ENCODE results near the gene PPOX. TPM values are rescaled to one million over a fixed set of nuclear protein-coding genes. Genes with fewer than 3 reads are reported as not detected.

Gene PPOX
- total RNA-seq, 1 experiment from 2014 or later: 23.1 TPM

GRCh38 chr1:161176468-161177111 lies 10.4 kb downstream of the PPOX start:
- H3K9me3 ChIP-seq (ENCODE audit: insufficient read depth, low read depth): no peaks in the 10 kb centered on the region
- BruUV-seq (replicated peaks): no TSS peak
- no peak for TF ChIP-seq EZH2 (IDR thresholded peaks at IDR 0.05; ENCODE audit: low read depth)
- TF ChIP-seq, protein P1, sequence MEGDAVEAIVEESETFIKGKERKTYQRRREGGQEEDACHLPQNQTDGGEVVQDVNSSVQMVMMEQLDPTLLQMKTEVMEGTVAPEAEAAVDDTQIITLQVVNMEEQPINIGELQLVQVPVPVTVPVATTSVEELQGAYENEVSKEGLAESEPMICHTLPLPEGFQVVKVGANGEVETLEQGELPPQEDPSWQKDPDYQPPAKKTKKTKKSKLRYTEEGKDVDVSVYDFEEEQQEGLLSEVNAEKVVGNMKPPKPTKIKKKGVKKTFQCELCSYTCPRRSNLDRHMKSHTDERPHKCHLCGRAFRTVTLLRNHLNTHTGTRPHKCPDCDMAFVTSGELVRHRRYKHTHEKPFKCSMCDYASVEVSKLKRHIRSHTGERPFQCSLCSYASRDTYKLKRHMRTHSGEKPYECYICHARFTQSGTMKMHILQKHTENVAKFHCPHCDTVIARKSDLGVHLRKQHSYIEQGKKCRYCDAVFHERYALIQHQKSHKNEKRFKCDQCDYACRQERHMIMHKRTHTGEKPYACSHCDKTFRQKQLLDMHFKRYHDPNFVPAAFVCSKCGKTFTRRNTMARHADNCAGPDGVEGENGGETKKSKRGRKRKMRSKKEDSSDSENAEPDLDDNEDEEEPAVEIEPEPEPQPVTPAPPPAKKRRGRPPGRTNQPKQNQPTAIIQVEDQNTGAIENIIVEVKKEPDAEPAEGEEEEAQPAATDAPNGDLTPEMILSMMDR (conservative IDR thresholded peaks at IDR 0.05): no peak
- peaks cover 11% of the 10 kb centered on the region for H3K36me3 ChIP-seq (ENCODE audit: low read depth)
- DNase-seq: no peak
- POLR2A ChIA-PET (ENCODE audit: unreplicated experiment): interaction anchor here (0.6 to 0.7 kb wide), 5 partner anchors 11 to 504 kb away, joined by 3 to 29 read pairs (median 4); partner anchors contain the start of genes DEDD and PPOX
- no peaks in the 10 kb centered on the region for H3K27me3 ChIP-seq (ENCODE audit: insufficient read depth, low read depth)
- peak overlapping the region; percentile 83 for H3K4me3 ChIP-seq
- no peaks in the 10 kb centered on the region for H3K9me2 ChIP-seq (ENCODE audit: insufficient read depth)
- H3K27ac ChIP-seq: peak overlapping the region; percentile 61; the same call in 1 of the 2 replicates
- intact Hi-C loops (cut with micrococcal nuclease; ENCODE audit: unreplicated experiment): loop anchor here (1.0 kb wide), 1 partner anchor 43 kb away; no protein-coding TSS in a partner anchor
- peaks cover 13% of the 10 kb centered on the region; the same call in 1 of the 2 replicates for H3F3A ChIP-seq (ENCODE audit: insufficient read depth, low read depth)
- no peaks in the 10 kb centered on the region for H4K20me1 ChIP-seq (ENCODE audit: insufficient read depth)
- H3K4me1 ChIP-seq (replicated peaks; ENCODE audit: insufficient read depth): peaks cover 15% of the 10 kb centered on the region
- H3K4me2 ChIP-seq: peak overlapping the region; percentile 85
- H2AFZ ChIP-seq: peak overlapping the region; percentile 94
- CTCF ChIA-PET: interaction anchor here (0.5 to 0.6 kb wide), 2 partner anchors 12 to 179 kb away, joined by 3 to 13 read pairs; no protein-coding TSS in a partner anchor
- H3K79me2 ChIP-seq (ENCODE audit: low read depth): peaks cover 14% of the 10 kb centered on the region

DNA sequence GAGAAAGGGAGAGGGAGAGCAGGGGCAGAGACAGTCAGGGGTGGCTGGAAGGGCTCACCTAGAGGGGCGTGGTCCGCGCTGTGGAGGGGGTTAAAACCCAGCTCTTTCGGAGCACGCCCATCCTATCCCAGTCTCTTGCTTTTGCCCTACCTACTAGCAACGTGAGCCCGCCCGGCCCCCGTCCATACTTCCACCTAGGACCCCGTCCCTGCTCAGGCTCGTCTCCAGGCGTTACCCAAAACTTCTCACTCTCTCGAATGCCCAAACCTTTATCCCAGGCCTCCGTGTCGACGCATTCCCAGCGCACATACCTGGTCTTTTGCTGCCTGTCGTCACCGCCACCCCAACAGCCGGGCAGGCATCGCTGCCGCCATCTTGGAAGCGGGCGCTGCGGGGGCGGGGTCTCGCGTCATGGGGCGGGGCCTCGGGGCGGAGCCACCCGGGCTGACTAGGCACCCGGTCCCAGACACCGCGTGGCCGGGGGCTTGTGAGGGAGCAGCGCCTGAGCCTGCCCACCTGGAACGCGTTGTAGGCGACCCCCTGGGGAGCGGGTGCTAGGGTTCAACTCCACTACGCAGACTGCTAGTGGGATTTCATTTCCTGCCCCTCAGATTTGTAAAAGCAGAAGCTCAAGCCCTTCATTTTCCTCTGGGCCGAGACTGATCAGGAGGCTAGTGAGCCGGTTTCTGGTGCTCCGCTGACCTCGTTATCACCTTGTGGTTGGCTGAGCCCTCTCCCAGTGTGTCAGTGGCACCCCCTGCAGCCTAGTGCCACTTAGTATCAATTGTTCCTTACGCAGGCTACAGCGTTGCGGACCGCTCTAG lies 11.1 kb downstream of the PPOX start, which contains the start of gene B4GALT3:
TSS of gene B4GALT3 (minus strand) at position 396 of the 824 bp plus-strand sequence. CDS start 1,447 bp downstream, outside the sequence.
- intact Hi-C loops (cut with micrococcal nuclease; ENCODE audit: unreplicated experiment): loop anchor here (1.0 kb wide), 1 partner anchor 44 kb away; no protein-coding TSS in a partner anchor
- Histone ChIP-seq H2AFZ (peak within 1 kb of the TSS; percentile 94), H3K9me3 (ENCODE audit: insufficient read depth, low read depth) (no peaks in the 10 kb centered on the region), H3K4me1 (replicated peaks; ENCODE audit: insufficient read depth) (peaks cover 19% of the 10 kb centered on the region), H3K27me3 (ENCODE audit: insufficient read depth, low read depth) (no peaks in the 10 kb centered on the region), H3K4me3 (peak within 1 kb of the TSS; percentile 83), H3F3A (ENCODE audit: insufficient read depth, low read depth) (peaks cover 13% of the 10 kb centered on the region; the same call in 1 of the 2 replicates), H3K4me2 (peak within 1 kb of the TSS; percentile 85), H4K20me1 (ENCODE audit: insufficient read depth) (no peaks in the 10 kb centered on the region), H3K27ac (peak within 1 kb of the TSS; percentile 61), H3K79me2 (ENCODE audit: low read depth) (peaks cover 14% of the 10 kb centered on the region), H3K36me3 (ENCODE audit: low read depth) (peaks cover 11% of the 10 kb centered on the region), H3K9me2 (ENCODE audit: insufficient read depth) (no peaks in the 10 kb centered on the region)
- POLR2A ChIA-PET (ENCODE audit: unreplicated experiment): interaction anchor here (0.6 to 0.7 kb wide), 4 partner anchors 11 to 504 kb away, joined by 3 to 29 read pairs (median 5); partner anchors contain the start of genes DEDD and PPOX
- TSS peak; percentile 92 for BruUV-seq (replicated peaks)
- TF ChIP-seq, protein P1 (conservative IDR thresholded peaks at IDR 0.05): peak; percentile 49; the same call in 1 of the 2 replicates
- TF ChIP-seq EZH2 (IDR thresholded peaks at IDR 0.05; ENCODE audit: low read depth): no peak
- CTCF ChIA-PET: interaction anchor here (0.6 kb wide), 1 partner anchor 180 kb away, joined by 13 read pairs; no protein-coding TSS in a partner anchor
- DNase-seq: peak; percentile 64 to 91

DNA sequence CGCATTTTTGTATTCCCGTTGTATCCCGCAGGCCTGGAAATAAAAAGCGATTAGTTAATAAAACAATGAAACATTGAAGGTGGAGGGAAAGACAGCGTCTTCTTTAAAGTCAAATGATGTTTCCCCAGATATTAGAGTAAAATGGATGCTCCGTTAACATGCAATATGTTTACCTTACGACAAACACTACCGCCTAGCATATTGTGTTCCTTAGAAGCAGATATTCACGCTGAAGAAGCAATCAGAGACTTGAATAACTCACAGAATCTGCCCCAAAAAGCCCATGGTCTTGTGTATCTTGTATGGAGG lies 11.7 kb downstream of the PPOX start:
- intact Hi-C loops (cut with micrococcal nuclease; ENCODE audit: unreplicated experiment): loop anchor here (1.0 kb wide), 1 partner anchor 45 kb away; no protein-coding TSS in a partner anchor
- Histone ChIP-seq H3K27ac (peak overlapping the region; percentile 61), H3K4me1 (replicated peaks; ENCODE audit: insufficient read depth) (peaks cover 25% of the 10 kb centered on the region), H3K9me3 (ENCODE audit: insufficient read depth, low read depth) (no peaks in the 10 kb centered on the region), H3K79me2 (ENCODE audit: low read depth) (peaks cover 14% of the 10 kb centered on the region), H3K4me3 (peak overlapping the region; percentile 83), H3K36me3 (ENCODE audit: low read depth) (peaks cover 6% of the 10 kb centered on the region), H3K27me3 (ENCODE audit: insufficient read depth, low read depth) (no peaks in the 10 kb centered on the region), H2AFZ (peak overlapping the region; percentile 94), H3K4me2 (peak overlapping the region; percentile 85), H3K9me2 (ENCODE audit: insufficient read depth) (no peaks in the 10 kb centered on the region), H3F3A (ENCODE audit: insufficient read depth, low read depth) (peaks cover 13% of the 10 kb centered on the region; the same call in 1 of the 2 replicates), H4K20me1 (ENCODE audit: insufficient read depth) (no peaks in the 10 kb centered on the region)
- ChIA-PET CTCF (no interaction called here), POLR2A (ENCODE audit: unreplicated experiment) (no interaction called here)
- no peak for TF ChIP-seq EZH2 (IDR thresholded peaks at IDR 0.05; ENCODE audit: low read depth)
- TF ChIP-seq, protein P1 (conservative IDR thresholded peaks at IDR 0.05): no peak; the same call in 1 of the 2 replicates
- no peak for DNase-seq
- BruUV-seq (replicated peaks): no TSS peak
